ENCODE measurements around the gene NECAB2.

The NECAB2 gene

DNA sequence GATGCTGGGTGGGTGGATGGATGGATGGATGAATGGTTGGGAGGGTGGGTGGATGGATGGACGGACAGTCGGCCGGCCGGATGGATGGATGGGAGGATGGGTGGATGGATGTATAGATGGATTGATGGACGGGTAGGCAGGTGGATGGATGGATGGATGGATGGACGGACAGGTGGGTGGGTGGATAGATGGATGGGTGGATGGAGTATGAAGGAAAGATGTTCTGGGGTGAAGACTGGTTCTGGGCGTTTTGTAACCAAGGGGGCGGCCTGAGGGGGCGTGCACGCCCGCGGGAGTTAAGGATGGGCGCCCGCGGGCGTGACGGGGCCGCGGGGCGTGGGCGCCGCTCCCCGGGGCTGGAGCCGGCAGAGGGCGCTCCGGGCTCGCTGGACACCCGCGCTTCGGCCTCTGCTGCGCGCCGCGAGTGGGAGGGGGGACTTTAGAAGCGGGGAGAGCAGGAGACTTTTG is at the start of gene NECAB2:
Gene NECAB2, plus strand, starts transcription at position 407 of the 468 bp plus-strand sequence. CDS start 405 bp downstream, outside the sequence.
- DNase-seq (ENCODE audit: low spot score), result peak; percentile 91
- TF ChIP-seq CTCF (IDR thresholded peaks at IDR 0.05; ENCODE audit: extremely low read depth, missing control alignments), result peak; percentile 69

DNA sequence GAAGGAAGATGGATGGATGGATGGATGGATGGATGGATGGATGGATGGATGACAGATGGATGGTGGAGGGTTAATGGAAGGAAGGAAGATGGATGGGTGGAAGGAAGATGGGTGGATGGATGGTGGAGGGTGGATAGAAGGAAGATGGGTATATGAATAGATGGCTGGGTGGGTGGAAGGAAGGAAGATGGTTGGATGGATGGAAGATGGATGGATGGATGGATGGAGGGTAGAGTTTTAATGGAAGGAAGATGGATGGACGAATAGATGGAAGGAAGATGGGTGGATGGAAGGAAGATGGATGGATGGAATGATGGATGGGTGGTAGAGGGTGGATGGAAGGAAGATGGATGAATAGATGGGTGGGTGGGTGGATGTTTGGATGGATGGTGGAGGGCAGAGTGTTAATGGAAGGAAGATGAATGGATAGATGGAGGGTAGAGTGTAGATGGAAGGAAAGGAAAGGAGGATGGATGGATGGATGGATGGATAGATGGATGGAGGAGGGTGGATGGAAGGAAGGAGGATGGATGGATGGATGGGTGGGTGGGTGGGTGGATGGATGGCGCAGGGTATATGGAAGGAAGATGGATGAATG is 47.1 kb upstream of the NECAB2 start:
- no peak for TF ChIP-seq CTCF (IDR thresholded peaks at IDR 0.05; ENCODE audit: extremely low read depth, missing control alignments)
- no peak for DNase-seq (ENCODE audit: low spot score)

- no peak for TF ChIP-seq CTCF (IDR thresholded peaks at IDR 0.05; ENCODE audit: extremely low read depth, missing control alignments)
- DNase-seq (ENCODE audit: low spot score), result no peak
Measured at GRCh38 chr16:83923581-83924365, 44.3 kb upstream of the NECAB2 start.

GRCh38 chr16:83924686-83925085 is 43.4 kb upstream of the NECAB2 start:
- TF ChIP-seq CTCF (IDR thresholded peaks at IDR 0.05; ENCODE audit: extremely low read depth, missing control alignments), result no peak
- no peak for DNase-seq (ENCODE audit: low spot score)

- no peak for DNase-seq (ENCODE audit: low spot score)
- TF ChIP-seq CTCF (IDR thresholded peaks at IDR 0.05; ENCODE audit: extremely low read depth, missing control alignments), result no peak
Measured at GRCh38 chr16:83925095-83925905, 42.7 kb upstream of the NECAB2 start.

GRCh38 chr16:83925957-83926725 is 41.9 kb upstream of the NECAB2 start:
- no peak for DNase-seq (ENCODE audit: low spot score)
- TF ChIP-seq CTCF (IDR thresholded peaks at IDR 0.05; ENCODE audit: extremely low read depth, missing control alignments), result no peak
